Fibroblast of mammary gland (primary cell): Measurements from ENCODE around the gene CST3.

Source experiments
- DNase-seq: peaks from one replicate; pipeline ENCODE4 v3.0.0-alpha.2; 2010; ENCODE audit warnings: low read depth
- H3K4me3 ChIP-seq: 2 replicates; pipeline ENCODE4 v1.5.1; 2011; ENCODE audit warnings: low read depth, mild to moderate bottlenecking, low read length, moderate library complexity; ENCODE audit not compliant: control insufficient read depth
- TF ChIP-seq, protein P1 (sequence below): conservative IDR thresholded peaks from 2 replicates; pipeline ENCODE4 v1.5.1; 2011; ENCODE audit warnings: low read depth, low read length, inconsistent platforms; ENCODE audit not compliant: control insufficient read depth, insufficient read depth

CST3 gene

DNA sequence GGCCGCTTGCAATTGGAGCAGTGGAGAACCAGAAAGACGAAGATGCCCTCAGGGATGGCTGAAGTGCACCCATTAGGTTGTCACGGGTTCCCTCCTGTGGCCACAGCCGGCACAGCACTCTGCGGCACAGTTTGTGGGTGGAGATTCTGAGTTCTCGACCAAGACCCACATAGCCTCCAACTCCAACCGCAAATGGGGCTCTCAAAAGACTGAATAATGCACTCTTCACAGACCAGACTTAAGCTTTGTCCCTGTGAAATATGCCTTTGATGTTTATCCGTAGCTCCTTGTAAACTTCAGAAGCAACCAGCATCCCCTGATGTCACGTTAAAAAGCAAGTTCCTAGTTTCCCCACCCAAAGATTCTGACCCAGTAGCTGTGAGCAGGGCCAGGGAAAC is 31.1 kb downstream of the CST3 start:
- DNase-seq: peak; percentile 77
- TF ChIP-seq, protein P1, sequence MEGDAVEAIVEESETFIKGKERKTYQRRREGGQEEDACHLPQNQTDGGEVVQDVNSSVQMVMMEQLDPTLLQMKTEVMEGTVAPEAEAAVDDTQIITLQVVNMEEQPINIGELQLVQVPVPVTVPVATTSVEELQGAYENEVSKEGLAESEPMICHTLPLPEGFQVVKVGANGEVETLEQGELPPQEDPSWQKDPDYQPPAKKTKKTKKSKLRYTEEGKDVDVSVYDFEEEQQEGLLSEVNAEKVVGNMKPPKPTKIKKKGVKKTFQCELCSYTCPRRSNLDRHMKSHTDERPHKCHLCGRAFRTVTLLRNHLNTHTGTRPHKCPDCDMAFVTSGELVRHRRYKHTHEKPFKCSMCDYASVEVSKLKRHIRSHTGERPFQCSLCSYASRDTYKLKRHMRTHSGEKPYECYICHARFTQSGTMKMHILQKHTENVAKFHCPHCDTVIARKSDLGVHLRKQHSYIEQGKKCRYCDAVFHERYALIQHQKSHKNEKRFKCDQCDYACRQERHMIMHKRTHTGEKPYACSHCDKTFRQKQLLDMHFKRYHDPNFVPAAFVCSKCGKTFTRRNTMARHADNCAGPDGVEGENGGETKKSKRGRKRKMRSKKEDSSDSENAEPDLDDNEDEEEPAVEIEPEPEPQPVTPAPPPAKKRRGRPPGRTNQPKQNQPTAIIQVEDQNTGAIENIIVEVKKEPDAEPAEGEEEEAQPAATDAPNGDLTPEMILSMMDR: peak; percentile 94
- H3K4me3 ChIP-seq: no peak overlapping the region

DNA sequence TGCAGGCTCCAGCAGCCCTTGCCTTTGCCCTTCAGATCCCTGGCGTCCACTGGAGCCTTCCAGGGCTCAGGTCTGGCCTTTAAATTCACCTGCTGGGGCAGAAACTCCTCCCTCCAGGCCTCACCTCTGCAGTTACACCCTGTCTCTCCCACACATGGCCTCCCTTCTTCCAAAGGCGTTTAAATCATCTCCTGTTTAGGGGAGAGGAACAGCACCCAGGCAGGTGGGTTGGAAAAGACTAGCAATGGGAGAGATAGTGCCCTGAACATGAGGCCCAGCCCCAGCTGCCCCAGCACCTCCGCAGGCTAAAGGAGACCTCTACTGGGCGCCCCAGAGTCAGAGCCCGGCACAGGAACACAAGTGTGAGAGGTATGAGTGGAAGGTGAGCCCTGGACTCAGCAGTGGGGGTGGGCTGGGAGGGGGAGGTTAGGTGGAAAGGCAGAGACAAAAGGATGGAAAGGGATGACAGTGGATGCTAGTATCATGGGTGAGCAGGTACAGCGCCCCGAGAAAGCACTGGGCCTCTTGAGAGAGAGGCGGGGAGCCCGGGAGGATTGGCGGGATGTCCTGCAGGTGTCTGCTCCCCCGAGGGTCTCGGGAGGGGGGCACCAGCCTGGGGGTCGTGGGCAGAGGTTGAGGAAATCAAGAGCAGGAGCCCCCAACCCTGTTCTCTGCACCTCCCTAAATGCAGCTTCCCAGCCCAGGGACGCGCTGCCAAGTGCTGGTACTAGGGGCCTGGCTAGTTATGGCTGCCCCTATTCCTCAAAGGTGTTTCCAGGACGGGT is 31.7 kb downstream of the CST3 start, which contains the start of gene CST9:
Gene CST9, minus strand, starts transcription at position 51 of the 785 bp plus-strand sequence. CDS start 53 bp downstream, outside the sequence.
- TF ChIP-seq, protein P1: no peak
- no peak for DNase-seq
- H3K4me3 ChIP-seq: no peak within 1 kb of the TSS

DNA sequence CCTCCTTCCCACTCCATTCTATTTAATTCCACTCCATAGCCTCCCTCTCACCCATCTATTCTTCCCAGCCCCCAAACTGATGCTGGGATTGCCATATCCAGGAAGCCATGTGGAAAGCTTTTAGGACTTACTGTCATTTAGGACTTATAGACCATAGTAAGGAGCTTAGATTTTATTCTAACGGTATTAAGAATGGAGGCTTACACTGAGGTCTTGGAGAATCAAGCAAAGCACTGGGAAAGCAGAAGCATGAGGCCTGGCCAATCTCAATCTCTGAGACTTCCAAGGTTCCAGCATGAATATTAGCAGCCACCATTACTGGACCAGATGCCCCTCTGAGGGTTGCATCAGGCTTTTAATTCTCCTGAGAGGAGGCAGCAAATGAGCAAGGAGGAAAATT is 33.4 kb downstream of the CST3 start:
- no peak for DNase-seq
- TF ChIP-seq, protein P1: no peak
- no peak overlapping the region for H3K4me3 ChIP-seq

DNA sequence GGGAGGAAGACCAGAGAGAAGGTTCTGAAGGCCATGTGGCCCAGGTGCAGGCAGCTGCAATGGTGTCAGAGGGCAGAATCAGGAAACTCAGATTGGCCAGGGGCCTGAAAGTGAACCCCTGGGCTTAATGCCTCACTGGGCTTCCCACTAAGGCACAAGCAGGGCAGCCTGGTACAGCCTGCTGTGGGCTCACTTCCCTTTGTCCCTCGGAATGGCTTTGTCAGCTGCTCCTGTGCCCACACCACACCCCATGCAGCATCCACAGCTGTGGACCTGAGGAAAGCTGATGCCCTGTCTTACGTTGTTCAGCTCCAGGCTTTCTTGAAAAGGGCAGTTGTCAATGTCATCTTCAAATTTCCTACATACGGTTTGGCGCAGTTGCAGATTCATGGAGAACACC is 34.4 kb downstream of the CST3 start:
- DNase-seq: no peak
- TF ChIP-seq, protein P1: no peak
- no peak overlapping the region for H3K4me3 ChIP-seq

DNA sequence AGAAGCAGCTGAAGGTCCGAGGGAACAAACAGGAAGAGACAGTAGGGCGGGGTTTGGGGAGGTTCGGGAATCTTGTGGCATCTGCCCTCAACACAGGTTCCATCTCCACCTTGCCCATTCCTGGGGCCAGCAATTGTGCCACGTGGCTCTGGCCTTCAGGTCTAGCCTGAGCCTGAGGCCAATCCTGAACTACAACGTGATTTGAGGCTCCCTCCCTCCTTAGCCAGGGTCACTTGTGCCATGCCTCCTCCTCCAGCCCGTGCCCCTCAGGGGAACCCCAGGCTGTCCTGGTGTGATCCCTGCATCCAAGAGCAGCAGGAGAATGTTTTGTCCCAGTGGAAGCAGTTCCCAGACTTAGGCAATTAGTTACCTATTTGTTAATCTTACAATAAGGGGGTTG is 35.1 kb downstream of the CST3 start:
- no peak overlapping the region for H3K4me3 ChIP-seq
- TF ChIP-seq, protein P1: no peak
- DNase-seq: no peak

DNA sequence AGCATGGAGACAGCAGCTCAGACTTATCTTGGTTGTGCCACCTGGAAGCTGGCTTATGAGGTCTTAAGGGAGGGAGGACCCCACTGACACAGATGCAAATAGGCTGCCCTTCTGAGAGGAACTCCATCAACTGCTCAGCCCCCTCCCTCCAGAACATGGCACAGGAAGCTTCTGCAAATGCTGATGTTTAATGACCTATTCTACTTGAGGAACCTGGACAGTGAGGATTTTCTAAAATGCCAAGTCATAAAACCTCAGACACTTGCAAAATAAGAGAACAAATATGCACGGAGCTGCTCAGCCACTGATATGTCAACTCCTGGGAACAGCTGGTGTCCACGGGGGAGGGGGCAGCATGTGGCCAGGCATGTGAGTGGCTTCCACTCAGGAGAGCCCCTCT is 35.5 kb downstream of the CST3 start:
- H3K4me3 ChIP-seq: no peak overlapping the region
- TF ChIP-seq, protein P1: no peak
- no peak for DNase-seq
